Activated CD4-positive, alpha-beta T cell treated with anti-CD3 and anti-CD28 coated beads for 1 hour (primary cell): ENCODE data around the gene ZNF837.

Experiments
- DNase-seq: peaks from one replicate; pipeline ENCODE4 v3.0.0-alpha.2; 2020

ZNF837 gene

GRCh38 chr19:58367698-58368454, 13.0 kb downstream of the ZNF837 start:
- no peak for DNase-seq

GRCh38 chr19:58366585-58367430, 14.0 kb downstream of the ZNF837 start:
- DNase-seq: no peak

GRCh38 chr19:58364146-58364545, 16.7 kb downstream of the ZNF837 start:
- DNase-seq: no peak

GRCh38 chr19:58362272-58362994, 18.4 kb downstream of the ZNF837 start, which contains the start of gene ZNF497:
Gene ZNF497 (minus strand): TSS chr19:58362751. CDS start chr19:58357635, 5,116 bp downstream.
- peak; percentile 96 for DNase-seq

- no peak for DNase-seq
Measured at GRCh38 chr19:58361900-58362271, 18.9 kb downstream of the ZNF837 start.

GRCh38 chr19:58357481-58358145, 23.2 kb downstream of the ZNF837 start:
- no peak for DNase-seq

GRCh38 chr19:58356766-58357480, 23.9 kb downstream of the ZNF837 start:
- DNase-seq: no peak

GRCh38 chr19:58355908-58356765, 24.7 kb downstream of the ZNF837 start:
- peak; percentile 19 for DNase-seq

GRCh38 chr19:58355215-58355796, 25.5 kb downstream of the ZNF837 start:
- DNase-seq: no peak

- DNase-seq: no peak
Measured at GRCh38 chr19:58354478-58355030, 26.3 kb downstream of the ZNF837 start.

- DNase-seq: no peak
Measured at GRCh38 chr19:58353717-58354477, 26.9 kb downstream of the ZNF837 start.

- no peak for DNase-seq
Measured at GRCh38 chr19:58352760-58353671, 27.8 kb downstream of the ZNF837 start, which contains the start of gene A1BG. Gene A1BG (minus strand): TSS chr19:58353492. CDS start chr19:58353437, 55 bp downstream.

- no peak for DNase-seq
Measured at GRCh38 chr19:58351990-58352755, 28.7 kb downstream of the ZNF837 start.

GRCh38 chr19:58351558-58351878, 29.3 kb downstream of the ZNF837 start:
- DNase-seq: no peak

GRCh38 chr19:58350871-58351557, 29.8 kb downstream of the ZNF837 start:
- DNase-seq: no peak

- no peak for DNase-seq
Measured at GRCh38 chr19:58350001-58350861, 30.6 kb downstream of the ZNF837 start.
